CD4-positive, alpha-beta T cell treated with Interleukin-4 for 1 hour (primary cell): ENCODE results near the gene TMEM221.

Source experiments
- DNase-seq, 2 donors: peaks; one replicate each; pipeline ENCODE4 v3.0.0-alpha.2; 2020 to 2022

Gene TMEM221

DNA sequence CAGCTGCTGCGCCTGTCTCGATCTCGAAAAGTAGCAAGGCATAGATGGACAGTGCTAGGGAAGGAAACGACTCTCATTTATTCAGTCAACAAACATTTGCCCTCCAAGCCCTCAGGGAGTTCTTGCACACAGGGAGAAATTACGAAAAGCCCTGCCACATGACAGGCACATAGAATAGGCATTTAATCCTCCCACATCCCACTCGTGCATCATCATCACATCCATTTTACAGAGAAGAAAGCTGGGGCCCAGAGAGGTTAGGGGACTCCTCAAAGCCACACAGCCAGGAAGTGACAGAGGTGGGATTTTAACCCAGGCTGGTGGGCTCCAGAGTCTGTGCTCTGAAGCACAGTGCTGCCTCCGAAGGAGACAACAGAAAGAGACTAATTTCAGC lies 11.6 kb downstream of the TMEM221 start:
- no peak for DNase-seq

GRCh38 chr19:17436094-17436873 lies 12.2 kb downstream of the TMEM221 start:
- no peak for DNase-seq

- DNase-seq, result no peak
Observed at GRCh38 chr19:17435218-17435617, 13.2 kb downstream of the TMEM221 start.

DNA sequence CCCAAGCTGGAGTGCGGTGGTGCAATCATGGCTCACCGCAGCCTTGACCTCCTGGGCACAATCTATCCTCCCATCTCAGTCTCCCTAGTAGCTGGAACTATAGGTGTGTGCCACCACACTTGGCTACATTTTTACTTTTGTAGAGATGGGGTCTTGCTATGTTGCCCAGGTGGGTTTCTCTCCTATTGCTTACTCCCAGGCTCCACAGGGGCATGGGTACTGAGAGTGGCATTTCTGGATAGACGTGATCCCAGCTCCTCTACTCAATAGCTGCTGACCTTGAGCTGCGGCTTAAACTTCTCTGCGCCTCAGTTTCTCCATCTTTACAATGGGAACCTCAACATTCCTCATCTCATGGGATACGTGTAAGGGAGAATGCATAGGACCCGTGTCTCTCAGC lies 17.1 kb downstream of the TMEM221 start:
- DNase-seq, result no peak

- DNase-seq, result no peak
Observed at GRCh38 chr19:17429641-17430113, 18.8 kb downstream of the TMEM221 start.

GRCh38 chr19:17424743-17425365 lies 23.6 kb downstream of the TMEM221 start:
- DNase-seq, result peak; percentile 16 to 23

DNA sequence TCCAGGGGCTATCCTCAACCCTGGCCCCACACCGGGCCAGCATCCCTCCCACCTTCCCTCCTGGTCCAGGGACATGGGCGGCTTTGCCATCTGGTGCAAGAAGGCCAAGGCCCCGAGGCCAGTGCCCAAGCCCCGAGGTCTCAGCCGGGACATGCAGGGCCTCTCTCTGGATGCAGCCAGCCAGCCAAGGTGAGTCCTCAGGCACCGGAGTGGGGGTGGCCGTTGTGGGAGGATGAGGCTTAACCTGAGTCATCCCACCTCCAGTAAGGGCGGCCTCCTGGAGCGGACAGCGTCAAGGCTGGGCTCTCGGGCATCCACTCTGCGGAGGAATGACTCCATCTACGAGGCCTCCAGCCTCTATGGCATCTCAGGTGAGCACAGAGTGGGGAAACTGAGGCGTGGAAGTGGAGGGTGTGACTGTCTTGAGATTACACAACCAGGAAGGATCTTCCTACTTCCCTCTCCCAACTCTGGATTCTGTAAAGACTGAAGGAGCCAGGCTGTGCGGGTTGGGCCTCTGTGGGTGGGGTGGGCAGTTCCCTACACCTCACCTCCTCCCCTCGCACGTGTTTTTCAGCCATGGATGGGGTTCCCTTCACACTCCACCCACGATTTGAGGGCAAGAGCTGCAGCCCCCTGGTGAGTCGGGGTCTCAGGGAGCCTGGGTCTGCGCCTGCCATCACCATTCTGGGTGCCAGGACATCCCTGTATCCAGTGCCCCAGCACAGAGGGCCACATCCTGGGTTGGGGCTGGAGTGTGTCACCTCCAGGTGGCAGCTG lies 24.8 kb downstream of the TMEM221 start:
- no peak for DNase-seq

- DNase-seq, result no peak
Observed at GRCh38 chr19:17421942-17422341, 26.5 kb downstream of the TMEM221 start.

GRCh38 chr19:17420475-17420924 lies 28.0 kb downstream of the TMEM221 start:
- DNase-seq, result peak; percentile 21 to 30

- DNase-seq, result peak; percentile 97 to 98
Observed at GRCh38 chr19:17419621-17420474, 28.6 kb downstream of the TMEM221 start, which contains the start of gene MVB12A. MVB12A (plus strand) TSS chr19:17420047; CDS start chr19:17420136, 89 bp downstream.

DNA sequence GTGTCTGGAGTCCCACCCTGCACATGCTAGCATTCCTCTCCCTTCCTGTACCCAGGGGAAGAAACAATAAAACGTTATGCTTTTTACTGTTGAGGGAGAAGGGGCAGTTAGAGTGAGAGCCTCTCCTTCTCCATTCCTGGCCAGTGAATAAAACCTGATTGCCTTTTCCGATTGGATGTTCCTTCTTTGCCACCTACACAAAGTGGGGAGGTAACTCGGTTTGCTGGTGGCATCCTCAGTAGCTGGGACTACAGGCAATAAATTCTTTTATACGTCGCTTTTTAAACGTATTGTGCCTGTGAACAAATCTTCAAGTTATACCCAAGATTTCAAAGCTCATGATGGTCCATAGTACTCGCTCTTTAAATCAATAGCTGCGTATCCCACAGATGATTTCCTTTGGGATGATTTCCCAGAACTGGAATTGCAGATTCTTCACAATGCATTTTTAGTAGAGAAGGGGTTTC lies 29.3 kb downstream of the TMEM221 start:
- DNase-seq, result no peak

DNA sequence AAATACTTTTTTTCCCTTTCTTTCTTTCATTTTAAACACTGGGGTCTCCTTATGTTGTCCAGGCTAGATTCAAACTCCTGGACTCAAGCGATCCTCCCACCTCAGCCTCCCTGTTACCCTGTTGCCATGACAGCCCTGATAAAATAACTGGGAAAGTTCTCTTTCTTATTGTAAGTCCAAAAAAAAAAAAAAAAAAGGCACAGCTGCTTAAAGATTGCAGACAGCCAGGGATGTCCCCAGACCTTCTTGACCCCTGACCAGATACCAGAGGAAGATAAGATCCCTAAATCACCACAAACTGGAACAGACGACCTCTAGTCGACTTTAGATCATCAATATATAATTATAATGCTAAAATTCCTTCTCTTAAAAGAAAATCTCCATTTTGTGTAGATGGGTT lies 29.8 kb downstream of the TMEM221 start:
- DNase-seq, result no peak

DNA sequence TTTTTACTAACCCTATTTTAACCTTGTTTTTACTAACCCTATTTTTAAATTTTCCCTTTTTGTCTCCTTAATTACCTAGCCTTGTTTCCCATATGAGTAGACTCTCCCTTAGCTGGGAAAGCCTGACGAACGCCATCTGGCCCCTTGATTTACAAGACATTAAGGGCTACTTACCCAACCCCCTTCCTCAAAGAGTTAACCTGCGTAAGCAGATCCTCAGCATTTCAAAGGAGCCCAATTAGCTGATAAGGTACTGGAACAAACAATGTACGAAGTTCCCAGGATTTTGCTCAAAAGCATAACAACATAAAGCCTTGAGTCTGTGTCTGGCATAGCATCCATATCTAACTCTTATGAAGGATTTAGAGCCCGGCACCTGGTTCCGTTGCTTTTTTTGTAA lies 33.3 kb downstream of the TMEM221 start:
- DNase-seq, result no peak

- DNase-seq, result no peak
Observed at GRCh38 chr19:17414097-17414496, 34.4 kb downstream of the TMEM221 start.

- DNase-seq, result no peak
Observed at GRCh38 chr19:17411801-17412200, 36.7 kb downstream of the TMEM221 start.

DNA sequence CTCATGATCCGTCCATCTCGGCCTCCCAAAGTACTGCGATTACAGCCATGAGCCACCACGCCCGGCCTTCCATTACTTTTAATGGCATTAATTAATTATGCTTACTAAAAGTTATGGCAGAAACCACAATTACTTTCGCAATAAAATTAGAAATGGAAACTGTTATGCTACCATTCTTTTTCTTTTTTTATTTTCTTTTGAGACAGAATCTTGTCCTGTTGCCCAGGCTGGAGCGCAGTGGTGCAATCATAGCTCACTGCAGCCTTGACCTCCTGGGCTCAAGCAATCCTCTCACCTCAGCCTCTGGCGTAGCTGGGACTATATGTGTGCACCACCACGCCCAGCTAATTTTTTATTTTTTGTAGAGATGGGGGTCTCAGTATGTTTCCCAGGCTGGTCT lies 38.5 kb downstream of the TMEM221 start:
- DNase-seq, result no peak

DNA sequence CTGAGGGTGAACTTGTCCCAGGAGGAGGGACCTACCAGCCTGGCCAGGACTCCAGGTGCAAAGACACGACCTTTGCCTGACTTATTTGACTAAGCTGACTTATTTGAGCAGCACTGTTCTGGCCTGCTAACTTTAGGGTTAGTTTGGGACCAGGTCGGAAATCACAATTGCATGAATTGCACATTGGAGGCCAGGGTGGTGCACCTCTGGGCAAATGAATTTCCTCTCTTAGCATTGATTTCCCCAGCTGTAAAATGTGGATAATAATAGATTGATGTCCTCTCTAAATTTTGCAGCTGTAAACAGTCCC lies 41.6 kb downstream of the TMEM221 start:
- no peak for DNase-seq

- peak in 1 of 2 donors; percentile 30 for DNase-seq
Observed at GRCh38 chr19:17406046-17406886, 42.2 kb downstream of the TMEM221 start.

- peak; percentile 76 to 85 for DNase-seq
Observed at GRCh38 chr19:17405250-17406045, 43.0 kb downstream of the TMEM221 start, which contains the start of gene BST2. BST2 (minus strand) TSS chr19:17405630; CDS start chr19:17405575, 55 bp downstream.

GRCh38 chr19:17404621-17405249 lies 43.7 kb downstream of the TMEM221 start:
- no peak for DNase-seq
